ENCODE data around the gene CIROP.
A peak's percentile ranks its signal among the peaks of the same experiment; 100 is the strongest.
"Not testable (repeated sequence)": the region's sequence is repeated elsewhere in the genome, so short reads cannot be mapped to it uniquely, and the experiment has no call there.

The CIROP gene

GRCh38 chr14:23113431-23114119, 8.8 kb upstream of the CIROP start:
- DNase-seq (ENCODE audit: low read depth): no peak

- DNase-seq (ENCODE audit: low read depth): no peak
These were observed 7.8 kb upstream of the CIROP start for GRCh38 chr14:23112359-23113178.

DNA sequence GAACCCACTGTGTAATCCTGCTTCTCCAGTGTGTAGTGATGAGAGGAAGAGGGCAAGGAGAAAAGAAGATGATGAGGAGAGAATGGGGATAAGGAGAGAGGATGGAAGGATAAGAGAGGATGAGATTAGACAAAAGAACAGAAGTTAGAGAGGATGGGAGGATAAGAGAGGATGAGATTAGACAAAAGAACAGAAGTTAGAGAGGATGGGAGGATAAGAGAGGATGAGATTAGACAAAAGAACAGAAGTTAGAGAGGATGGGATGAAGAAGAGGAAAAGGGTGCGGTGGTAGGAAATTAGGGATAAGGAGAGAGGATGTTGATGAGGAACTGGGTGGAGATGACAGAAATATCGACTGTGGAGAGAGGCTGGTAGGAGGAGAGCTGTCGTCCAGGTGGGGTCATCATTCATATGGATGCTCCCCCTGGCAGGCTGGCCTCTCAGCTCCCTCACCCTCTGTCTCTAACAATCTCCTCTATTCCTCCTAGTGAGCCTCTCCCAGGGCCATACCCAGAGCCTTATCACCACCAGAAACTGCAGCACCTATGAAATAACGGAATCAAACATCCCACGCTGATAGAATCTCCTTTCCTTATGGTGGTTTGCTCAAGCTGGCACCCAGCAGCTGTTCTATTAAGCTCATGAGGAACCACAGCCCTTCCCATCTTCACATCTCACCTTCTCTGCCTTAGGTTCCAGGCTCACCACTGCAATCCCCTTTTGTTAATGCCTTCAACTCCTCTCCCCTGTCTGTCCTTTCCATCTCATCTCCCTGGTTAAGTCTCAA, 6.0 kb upstream of the CIROP start:
- DNase-seq (ENCODE audit: low read depth): no peak

DNA sequence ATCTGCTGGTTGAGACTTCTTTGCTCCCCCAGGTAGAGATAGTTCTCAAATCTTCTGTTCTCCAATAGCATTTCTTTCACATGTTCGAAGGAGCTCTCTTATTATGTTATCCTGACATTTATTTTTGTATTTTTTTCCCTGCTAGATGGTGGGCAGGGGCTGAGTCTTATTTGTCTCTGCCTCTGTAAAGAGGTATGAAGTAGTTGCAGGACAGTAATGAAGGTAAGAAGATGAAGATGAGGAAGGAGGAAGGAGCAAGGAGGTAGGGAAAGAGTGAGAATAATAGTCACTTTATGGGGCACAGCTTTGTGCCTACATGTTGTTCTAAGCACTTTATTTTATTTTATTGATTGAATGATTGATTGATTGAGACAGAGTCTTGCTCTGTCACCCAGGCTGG, 5.0 kb upstream of the CIROP start:
- no peak for DNase-seq (ENCODE audit: low read depth)

DNA sequence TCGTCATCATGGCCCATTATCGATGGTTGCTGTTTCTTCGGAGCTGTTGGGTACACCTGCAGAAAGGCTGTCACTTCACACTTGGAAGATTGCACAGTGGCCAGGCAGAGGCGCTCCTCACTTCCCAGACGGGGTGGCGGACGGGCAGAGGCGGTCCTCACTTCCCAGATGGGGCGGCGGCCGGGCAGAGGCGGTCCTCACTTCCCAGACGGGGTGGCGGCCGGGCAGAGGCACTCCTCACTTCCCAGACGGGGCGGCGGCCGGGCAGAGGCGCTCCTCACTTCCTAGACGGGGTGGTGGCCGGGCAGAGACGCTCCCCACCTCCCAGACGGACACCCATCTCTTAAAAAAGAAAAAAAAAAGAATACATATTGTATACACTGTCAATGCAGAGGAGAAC, 3.4 kb upstream of the CIROP start:
- not testable (repeated sequence) for DNase-seq (ENCODE audit: low read depth)

- DNase-seq (ENCODE audit: low read depth): not testable (repeated sequence)
These were observed 2.8 kb upstream of the CIROP start for GRCh38 chr14:23107620-23108019.

DNA sequence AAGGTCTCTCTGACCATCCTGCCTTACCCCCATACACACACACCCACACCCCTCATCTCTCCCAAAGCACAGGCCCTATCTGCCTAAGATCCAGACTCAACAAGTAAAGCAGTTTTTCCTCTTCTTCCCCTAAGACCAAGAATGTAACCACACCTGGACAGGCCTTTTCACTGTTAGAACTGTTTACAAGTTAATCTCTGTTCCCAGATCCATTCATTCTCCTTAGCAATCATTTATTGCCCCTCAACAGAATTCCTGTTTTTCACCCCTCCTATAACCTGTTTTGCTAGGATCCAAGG, 1.9 kb upstream of the CIROP start:
- DNase-seq (ENCODE audit: low read depth): no peak

GRCh38 chr14:23105348-23105824, 597 bp upstream of the CIROP start:
- DNase-seq (ENCODE audit: low read depth): no peak

DNA sequence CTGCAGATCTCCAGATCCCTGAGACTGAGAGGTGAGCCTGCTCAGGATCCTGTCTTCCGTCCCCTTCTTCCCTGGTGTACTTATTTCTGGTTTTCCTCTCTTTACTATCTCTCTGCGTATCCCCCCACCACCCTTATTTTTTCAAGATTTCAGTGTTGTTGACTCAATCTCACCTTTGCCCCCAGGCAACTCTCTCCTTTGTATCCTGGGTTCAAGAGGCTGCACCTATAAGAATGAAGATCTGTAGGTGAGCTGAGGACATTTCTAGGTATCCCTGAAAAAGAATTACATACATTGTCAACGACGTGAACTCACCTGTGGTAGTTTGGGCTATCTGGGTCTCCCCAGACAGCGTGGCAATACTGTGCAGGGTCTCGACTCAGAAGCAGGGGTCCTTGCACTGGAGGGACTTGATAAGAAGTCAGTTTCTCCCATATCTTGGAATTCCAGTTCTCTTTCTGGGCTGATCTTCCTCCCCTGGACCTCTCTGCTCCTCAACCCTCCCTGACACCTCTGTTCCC, 659 bp downstream of the CIROP start:
- DNase-seq (ENCODE audit: low read depth): no peak

- no peak for DNase-seq (ENCODE audit: low read depth)
These were observed 1.2 kb downstream of the CIROP start for GRCh38 chr14:23103581-23103980.

DNA sequence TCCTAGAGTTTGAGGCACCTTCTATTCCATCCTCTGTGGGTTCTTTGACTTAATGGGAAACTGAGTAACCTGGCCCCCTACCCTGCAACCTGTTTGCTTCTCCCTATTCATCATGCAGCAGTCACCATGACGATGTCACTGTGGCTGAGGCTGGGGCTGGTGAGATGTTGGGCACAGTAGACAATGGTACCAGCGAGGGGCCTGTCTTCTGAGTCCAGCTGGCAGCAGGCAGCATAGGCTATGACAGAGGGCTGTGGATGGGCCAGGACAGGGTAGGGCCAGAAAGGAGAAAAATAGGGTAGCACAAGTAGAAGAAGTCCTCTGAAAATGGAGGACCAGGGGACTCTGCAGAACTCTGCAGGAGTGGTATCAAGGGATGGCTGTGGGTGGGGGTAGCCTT, 2.0 kb downstream of the CIROP start:
- no peak for DNase-seq (ENCODE audit: low read depth)

DNA sequence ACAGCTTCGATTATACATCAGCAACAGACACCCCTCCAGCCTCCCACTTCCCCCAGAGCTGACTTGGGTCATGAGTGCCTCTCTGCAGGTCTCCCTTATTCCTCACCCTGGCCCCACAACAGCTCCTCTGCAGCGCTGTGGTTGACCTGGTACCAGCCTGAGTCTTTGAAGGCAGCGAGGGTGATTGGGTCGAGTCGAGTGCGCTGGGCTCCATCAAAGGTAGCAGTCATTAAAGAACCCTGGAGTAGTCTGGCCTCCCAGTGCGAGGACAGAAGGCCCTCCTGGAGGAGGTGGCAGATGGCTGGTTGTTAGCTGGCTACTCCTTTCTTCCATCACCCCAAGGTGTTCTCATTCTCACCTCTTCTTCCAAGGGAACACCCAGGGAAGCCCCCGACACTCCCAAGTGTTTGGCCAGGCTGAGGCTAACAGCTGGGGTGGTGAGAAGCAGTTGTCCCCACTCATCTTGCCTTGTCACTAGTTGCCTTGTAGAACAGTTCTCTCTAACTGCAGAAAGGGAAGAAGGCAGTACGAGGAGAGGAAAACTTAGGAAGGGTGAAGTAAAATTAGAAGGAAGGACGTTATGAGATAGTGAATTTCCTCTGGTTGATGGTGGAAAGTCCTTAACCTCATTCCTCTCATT, 2.7 kb downstream of the CIROP start:
- no peak for DNase-seq (ENCODE audit: low read depth)

- no peak for DNase-seq (ENCODE audit: low read depth)
These were observed 3.4 kb downstream of the CIROP start for GRCh38 chr14:23101213-23101970.

DNA sequence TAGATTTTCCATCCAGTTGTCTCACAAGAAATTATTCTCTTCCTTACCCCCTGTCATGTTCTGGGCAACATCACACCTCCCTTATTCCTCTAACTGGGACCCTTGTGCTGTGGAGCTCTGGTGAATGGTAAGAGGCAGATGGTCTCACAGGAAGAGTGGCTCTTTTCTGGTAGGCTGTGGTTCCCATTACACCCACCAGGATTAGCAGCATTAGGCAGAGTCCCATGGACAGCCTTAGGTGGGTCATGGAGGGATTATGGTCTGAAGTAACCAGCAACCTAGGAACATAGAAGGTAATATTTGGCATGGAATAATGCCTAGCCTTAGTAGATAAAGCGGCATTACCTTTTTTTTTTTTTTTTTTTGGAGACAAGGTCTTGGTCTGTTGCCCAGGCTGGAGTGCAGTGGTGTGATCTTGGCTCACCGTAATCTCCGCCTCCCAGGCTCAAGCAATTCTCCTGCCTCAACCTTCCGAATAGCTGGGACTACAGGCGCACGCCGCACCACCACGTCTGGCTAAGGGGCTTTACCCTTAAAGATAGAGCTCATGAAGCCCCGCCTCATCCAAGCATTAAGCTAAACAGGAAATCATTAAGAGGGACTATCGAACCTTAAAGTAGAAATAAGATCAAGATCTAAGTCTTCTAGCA, 5.5 kb downstream of the CIROP start:
- no peak for DNase-seq (ENCODE audit: low read depth)

DNA sequence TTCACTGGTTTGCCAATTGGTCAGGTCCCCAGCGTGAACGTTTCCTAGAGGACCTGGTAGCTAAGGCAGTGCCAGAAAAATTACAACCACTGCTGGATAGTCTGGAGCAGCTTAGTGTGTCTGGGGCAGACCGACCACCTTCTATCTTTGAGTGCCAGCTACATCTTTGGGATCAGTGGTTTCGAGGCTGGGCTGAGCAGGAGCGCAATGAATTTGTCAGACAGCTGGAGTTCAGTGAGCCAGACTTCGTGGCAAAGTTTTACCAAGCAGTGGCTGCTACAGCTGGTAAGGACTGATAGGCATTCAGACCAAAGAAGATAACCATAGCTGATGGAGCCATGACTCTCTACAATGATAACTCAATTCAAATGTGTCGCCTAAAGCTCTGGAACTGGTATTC, 7.0 kb downstream of the CIROP start:
- no peak for DNase-seq (ENCODE audit: low read depth)

DNA sequence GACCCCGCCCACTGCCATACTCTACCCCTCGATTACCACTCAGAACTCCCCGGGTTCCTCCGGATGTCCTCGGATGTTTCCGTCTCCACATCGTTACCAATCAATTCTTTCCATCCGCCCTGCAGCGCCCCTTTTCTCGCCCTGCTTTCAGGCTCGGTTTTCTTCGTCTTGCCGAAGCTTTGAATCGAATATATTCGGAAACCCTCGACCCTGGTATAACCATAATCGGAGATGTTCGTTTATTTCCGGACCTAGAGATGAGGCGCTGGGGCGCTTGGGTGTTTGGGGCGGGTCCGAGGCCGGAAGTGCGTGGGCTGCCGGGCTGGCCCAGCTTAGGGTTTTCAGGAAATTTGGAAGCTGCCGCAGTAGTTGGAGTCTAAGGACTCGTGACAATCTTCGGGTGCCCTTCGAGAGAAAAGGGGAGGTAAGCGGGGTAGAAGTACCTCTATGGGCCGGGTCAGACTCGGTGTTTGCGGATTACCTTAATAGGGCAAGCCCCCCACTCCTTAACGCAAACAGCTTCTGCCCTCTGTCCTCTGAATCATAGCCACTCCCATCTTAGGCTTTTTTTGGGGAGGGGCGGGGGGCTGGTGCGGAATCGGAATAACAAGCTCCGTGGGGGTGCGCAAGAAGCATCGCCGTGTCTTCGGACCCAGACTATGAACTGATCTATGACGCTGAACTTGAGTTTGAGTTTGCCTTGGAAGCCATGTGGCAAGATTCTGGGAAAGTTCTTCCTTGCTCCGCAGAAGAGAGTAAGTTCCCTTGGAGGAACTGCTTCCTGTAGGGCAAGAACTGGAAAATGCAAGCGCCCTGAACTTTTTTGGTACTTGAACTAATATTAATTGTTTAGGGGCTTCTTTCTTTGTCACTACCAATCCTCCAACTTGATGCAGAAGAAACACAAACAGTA, 9.3 kb downstream of the CIROP start, which contains the start of gene C14orf119:
C14orf119 (plus strand) TSS at position 310 of the 913 bp plus-strand sequence. CDS start 2,154 bp downstream, outside the sequence.
- DNase-seq (ENCODE audit: low read depth): peak; percentile 99

- peak; percentile 60 for DNase-seq (ENCODE audit: low read depth)
These were observed 10.1 kb downstream of the CIROP start, which contains the start of gene ACIN1 for GRCh38 chr14:23094666-23095195. Gene ACIN1, minus strand, starts transcription at chr14:23095136. Its CDS starts 24 bp downstream, at chr14:23095112.

DNA sequence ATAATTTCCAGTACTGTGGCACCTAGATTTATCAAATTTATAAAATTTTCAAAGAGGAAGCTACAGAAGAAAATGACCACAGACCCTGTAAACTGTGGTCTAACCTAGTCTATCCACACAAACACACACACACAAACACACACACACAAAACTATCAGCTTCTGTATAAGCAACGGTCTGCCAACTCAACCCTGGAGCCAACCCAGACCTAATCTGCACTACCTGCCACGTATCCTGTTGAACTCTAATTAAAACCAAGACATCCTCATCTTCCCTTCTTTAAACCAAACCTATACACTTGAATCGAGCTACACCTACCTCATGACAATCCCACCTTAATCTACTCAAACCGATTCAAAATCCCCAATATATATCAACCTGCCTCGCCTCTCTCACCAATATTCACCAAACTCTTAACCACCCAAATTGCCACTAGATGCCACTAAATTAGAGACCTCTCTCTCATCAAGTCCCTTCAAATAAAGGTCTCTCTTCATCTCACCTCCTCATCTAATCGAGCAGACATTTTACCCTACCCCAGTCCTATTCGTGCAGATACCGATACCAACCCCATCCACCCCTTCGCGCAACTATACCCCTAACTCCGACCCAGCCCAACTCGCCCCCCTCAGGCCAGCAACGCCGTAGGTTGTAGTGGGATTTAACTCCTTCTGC, 10.7 kb downstream of the CIROP start:
- DNase-seq (ENCODE audit: low read depth): no peak

DNA sequence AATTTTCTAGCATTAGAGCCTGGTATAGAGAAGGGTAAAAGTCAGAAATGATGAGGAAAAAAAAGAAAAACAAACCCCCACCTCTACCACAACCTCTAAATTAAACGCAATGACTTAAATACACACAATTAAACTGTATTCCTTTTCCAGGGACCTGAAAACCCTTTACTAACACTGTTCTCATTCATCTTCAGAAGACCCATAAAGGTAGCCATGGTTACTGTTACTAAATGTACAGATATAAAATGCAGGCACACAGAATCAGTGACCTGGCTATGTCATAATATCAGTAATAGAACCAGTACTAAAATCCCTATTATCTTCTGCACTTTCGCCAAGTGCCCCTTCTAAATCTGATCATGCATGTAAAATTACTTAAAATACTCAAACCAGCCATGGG, 11.3 kb downstream of the CIROP start:
- DNase-seq (ENCODE audit: low read depth): no peak
